Immature natural killer cell (primary cell): ENCODE data around the gene PFKFB4. TPM values are rescaled to one million over a fixed set of nuclear protein-coding genes. Genes with fewer than 3 reads are reported as not detected.

Experiments
- DNase-seq, 3 donors: peaks; one replicate each; pipeline ENCODE4 v3.0.0; 2022; ENCODE audit warnings: mixed read lengths in 1 of 3
- H3K27ac Mint-ChIP-seq, 6 donors: one replicate each; pipeline ENCODE4 v1.8.0; 2020; ENCODE audit warnings: mixed read lengths in 6 of 6, mild to moderate bottlenecking in 5 of 6, inconsistent platforms in 4 of 6, moderate library complexity in 3 of 6
- H3K27me3 Mint-ChIP-seq, 3 donors: one replicate each; pipeline ENCODE4 v1.8.0; 2020 to 2021; ENCODE audit warnings: low read depth in 3 of 3, mild to moderate bottlenecking in 3 of 3, mixed read lengths in 3 of 3, moderate library complexity in 3 of 3, inconsistent platforms in 1 of 3
- H3K36me3 Mint-ChIP-seq, 3 donors: one replicate each; pipeline ENCODE4 v1.8.0; 2020; ENCODE audit warnings: mixed read lengths in 3 of 3, inconsistent platforms in 2 of 3, mild to moderate bottlenecking in 2 of 3
- H3K4me1 Mint-ChIP-seq, 2 donors: one replicate each; pipeline ENCODE4 v1.8.0; 2020; ENCODE audit warnings: inconsistent platforms in 2 of 2, mild to moderate bottlenecking in 2 of 2, mixed read lengths in 2 of 2, moderate library complexity in 1 of 2
- H3K4me3 Mint-ChIP-seq, 5 donors: one replicate each; pipeline ENCODE4 v1.8.0; 2020; ENCODE audit warnings: mild to moderate bottlenecking in 5 of 5, mixed read lengths in 5 of 5, inconsistent platforms in 3 of 5, moderate library complexity in 3 of 5
- H3K9me3 Mint-ChIP-seq, 6 donors: one replicate each; pipeline ENCODE4 v1.8.0; 2020; ENCODE audit warnings: mild to moderate bottlenecking in 6 of 6, mixed read lengths in 6 of 6, inconsistent platforms in 4 of 6, moderate library complexity in 3 of 6
- polyA plus RNA-seq, 3 donors: library from polyadenylated mRNA; unstranded; fragments of 300-500 nt; fragmentation: Illumina TruSeq; gene quantifications; one replicate each; pipeline ENCODE4 v1.2.3, GENCODE V29; 2021

Gene PFKFB4
- polyA plus RNA-seq, 3 donors from 2014 or later: 0.17 to 0.78 TPM; not detected in 1

DNA sequence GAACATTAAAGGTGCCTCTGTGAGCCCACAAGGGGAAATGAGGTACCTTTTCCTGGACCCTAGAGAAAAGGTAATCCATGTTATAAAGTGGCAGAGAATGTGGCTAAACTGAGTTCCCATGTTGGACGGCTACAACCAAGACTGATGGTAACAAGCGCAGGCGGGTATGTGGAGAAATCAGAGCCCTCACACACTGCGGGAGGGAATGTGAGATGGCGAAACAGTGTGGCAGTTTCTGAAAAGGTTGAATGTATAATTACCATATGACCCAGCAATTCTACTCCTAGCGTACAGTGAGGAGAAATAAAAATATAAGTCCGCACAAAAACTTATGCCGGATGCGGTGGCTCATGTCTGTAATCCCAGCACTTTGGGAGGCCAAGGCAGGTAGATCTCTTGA is 28.6 kb downstream of the PFKFB4 start:
- no peak overlapping the region for H3K27ac Mint-ChIP-seq
- H3K4me3 Mint-ChIP-seq: no peak overlapping the region
- no peak for DNase-seq
- H3K9me3 Mint-ChIP-seq: peaks cover 0 to 1% (median 0%) of the 10 kb centered on the region in 6 donors
- H3K4me1 Mint-ChIP-seq: no peaks in the 10 kb centered on the region
- no peaks in the 10 kb centered on the region for H3K36me3 Mint-ChIP-seq
- H3K27me3 Mint-ChIP-seq: peaks cover 0 to 2% (median 1%) of the 10 kb centered on the region in 3 donors

DNA sequence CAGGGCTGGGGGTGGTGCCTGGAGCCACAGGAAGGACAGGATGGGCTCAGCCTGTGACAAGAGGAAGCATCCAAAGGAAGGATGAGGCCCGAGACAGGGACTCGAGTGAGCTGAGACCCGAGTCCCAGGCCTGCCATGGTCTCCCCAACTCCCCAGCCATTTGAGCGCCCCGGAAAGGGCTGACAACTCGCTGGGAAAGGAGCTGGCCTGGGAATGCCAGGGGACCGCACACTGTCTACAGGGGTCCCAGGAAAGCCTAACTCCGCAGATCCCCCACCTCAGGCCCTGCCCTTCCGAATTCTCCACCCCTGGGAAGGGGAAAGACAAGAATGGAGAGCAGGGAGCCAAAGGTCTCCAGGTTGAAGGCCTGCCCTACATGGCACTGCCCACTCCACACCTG is 31.6 kb downstream of the PFKFB4 start:
- no peak for DNase-seq
- Mint-ChIP-seq H3K27me3 (peaks cover 0 to 2% (median 0%) of the 10 kb centered on the region in 3 donors), H3K4me1 (peaks cover 2 to 3% of the 10 kb centered on the region in 2 donors), H3K9me3 (peaks cover 0 to 1% (median 0%) of the 10 kb centered on the region in 6 donors), H3K4me3 (no peak overlapping the region), H3K27ac (no peak overlapping the region), H3K36me3 (no peaks in the 10 kb centered on the region)

DNA sequence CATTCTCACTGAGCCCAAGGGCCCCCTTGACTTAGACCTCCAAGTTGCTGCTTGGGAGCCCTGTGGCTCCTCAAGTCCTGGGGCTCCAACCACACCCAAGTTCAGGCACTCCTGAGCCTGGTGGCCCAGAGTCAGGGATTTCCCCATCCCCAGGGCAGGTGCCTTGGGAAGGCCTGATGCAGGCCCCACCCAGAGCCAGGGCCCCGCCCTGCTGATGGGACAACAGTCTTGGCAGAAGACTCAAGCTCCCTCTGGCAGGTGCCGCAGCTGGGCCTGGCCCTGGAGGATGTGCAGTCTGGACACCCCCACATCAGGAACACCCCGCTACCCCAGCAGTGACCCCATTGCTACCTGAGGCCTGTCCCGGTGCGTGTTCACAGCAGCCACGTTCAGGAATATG is 35.0 kb downstream of the PFKFB4 start:
- H3K4me3 Mint-ChIP-seq: no peak overlapping the region
- H3K36me3 Mint-ChIP-seq: no peaks in the 10 kb centered on the region
- H3K4me1 Mint-ChIP-seq: peaks cover 22 to 23% of the 10 kb centered on the region in 2 donors
- no peak overlapping the region for H3K27ac Mint-ChIP-seq
- H3K9me3 Mint-ChIP-seq: no peaks in the 10 kb centered on the region
- no peak for DNase-seq
- peaks cover 0 to 1% (median 0%) of the 10 kb centered on the region in 3 donors for H3K27me3 Mint-ChIP-seq

DNA sequence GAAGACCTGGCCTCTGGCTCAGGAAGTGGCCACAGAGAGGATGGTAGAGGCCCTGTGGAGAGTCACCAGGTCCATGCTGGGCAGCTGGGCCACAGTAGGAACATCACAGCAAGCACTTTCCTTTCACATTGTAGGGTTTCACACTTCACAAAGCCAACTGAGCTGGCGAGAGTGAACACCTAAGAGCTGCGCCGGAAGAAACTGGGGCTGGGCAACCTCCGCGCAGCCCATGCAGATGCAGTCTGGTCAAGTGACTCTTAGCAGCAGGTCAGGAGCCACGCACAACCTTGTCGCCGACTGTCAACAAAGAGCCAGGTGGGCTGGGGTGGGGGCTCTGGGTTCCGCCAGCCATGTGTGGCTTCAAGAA is 37.3 kb downstream of the PFKFB4 start:
- peaks cover 0 to 1% (median 0%) of the 10 kb centered on the region in 3 donors for H3K27me3 Mint-ChIP-seq
- DNase-seq: peak; percentile 33 to 42 (median 35)
- H3K9me3 Mint-ChIP-seq: no peaks in the 10 kb centered on the region
- H3K4me1 Mint-ChIP-seq: peaks cover 26 to 27% of the 10 kb centered on the region in 2 donors
- H3K36me3 Mint-ChIP-seq: no peaks in the 10 kb centered on the region
- peak overlapping the region; percentile 53 to 80 (median 76) for H3K27ac Mint-ChIP-seq
- H3K4me3 Mint-ChIP-seq: peak overlapping the region; percentile 53 to 79 (median 75)

DNA sequence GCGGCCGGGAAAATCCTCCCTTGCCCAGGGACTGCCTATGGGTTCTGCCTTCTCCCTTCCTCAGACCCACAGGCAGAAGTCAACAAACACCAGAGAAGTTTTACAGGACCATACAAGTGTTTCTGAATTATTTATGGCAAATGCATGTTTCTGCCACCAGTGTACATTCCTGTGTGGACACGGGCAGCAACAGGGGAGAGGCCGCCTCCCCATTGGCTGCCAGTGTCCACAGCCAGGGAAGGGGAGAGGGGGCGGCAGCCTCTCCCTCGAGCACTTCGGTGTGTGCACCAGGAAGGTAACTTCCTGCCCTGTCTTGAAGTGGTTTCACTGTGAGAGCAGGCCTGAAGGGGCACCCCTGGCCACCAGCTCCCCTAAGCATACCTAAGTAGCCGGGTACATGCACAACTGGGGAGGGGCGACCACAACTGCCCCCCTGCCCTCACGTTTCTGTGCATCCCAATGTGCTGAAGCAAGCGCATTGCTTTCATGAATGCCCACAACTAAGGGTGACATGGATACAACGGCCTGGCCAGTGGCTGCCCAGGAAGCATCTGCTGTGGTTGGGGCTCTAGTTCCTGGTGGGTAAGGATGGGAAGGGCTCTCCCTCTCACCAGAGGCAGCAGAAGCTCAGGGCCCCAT is 37.8 kb downstream of the PFKFB4 start:
- peaks cover 0 to 1% (median 0%) of the 10 kb centered on the region in 3 donors for H3K27me3 Mint-ChIP-seq
- H3K4me1 Mint-ChIP-seq: peaks cover 26 to 27% of the 10 kb centered on the region in 2 donors
- no peaks in the 10 kb centered on the region for H3K36me3 Mint-ChIP-seq
- H3K9me3 Mint-ChIP-seq: no peaks in the 10 kb centered on the region
- H3K4me3 Mint-ChIP-seq: peak overlapping the region; percentile 53 to 79 (median 75)
- peak overlapping the region; percentile 53 to 80 (median 76) for H3K27ac Mint-ChIP-seq
- DNase-seq: peak in 1 of 3 donors; percentile 9

DNA sequence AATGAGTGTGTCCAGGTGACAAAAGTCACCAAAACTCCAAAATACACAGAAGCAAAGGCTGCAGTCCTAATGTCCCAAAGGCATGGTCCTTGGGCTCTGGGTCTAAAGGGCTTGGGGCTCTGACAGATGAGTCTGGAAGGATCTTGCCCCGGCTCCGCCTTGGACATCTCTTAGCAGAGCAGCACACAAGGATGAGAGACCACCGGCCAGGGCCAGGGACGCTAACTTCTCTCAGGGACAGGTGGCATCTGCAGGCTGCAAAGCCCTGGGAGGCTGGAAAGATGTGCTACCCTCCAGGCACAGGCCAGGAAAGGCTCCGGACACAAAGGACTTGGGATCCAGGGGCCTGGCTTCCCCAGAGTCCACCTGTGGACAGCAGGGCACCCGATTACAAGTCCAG is 38.5 kb downstream of the PFKFB4 start:
- peaks cover 26 to 27% of the 10 kb centered on the region in 2 donors for H3K4me1 Mint-ChIP-seq
- no peak overlapping the region for H3K4me3 Mint-ChIP-seq
- no peaks in the 10 kb centered on the region for H3K36me3 Mint-ChIP-seq
- DNase-seq: no peak
- peak overlapping the region in 2 of 6 donors; percentile 49 to 51 for H3K27ac Mint-ChIP-seq
- H3K27me3 Mint-ChIP-seq: peaks cover 0 to 1% (median 0%) of the 10 kb centered on the region in 3 donors
- H3K9me3 Mint-ChIP-seq: no peaks in the 10 kb centered on the region

DNA sequence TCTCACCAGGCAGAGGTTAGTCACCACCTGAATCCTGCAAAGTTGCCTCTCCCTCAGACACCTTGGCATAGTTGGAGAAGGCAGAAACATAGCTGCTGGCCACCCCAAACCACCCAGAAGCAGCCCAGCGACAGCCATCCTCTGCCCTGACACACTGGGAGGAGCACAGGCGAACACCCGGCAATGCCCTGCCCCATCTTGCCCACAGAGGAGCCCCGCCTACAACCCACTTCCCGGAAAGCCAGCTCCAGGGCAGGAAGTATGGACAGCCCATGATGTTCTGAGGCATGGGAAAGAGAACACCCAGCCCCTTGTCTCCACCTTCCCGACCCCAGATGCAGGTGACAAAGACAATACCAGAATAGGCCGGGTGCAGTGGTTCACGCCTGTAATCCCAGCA is 40.0 kb downstream of the PFKFB4 start:
- no peak overlapping the region for H3K27ac Mint-ChIP-seq
- H3K4me3 Mint-ChIP-seq: no peak overlapping the region
- H3K36me3 Mint-ChIP-seq: no peaks in the 10 kb centered on the region
- no peak for DNase-seq
- no peaks in the 10 kb centered on the region for H3K9me3 Mint-ChIP-seq
- peaks cover 26 to 27% of the 10 kb centered on the region in 2 donors for H3K4me1 Mint-ChIP-seq
- peaks cover 0 to 1% (median 0%) of the 10 kb centered on the region in 3 donors for H3K27me3 Mint-ChIP-seq

DNA sequence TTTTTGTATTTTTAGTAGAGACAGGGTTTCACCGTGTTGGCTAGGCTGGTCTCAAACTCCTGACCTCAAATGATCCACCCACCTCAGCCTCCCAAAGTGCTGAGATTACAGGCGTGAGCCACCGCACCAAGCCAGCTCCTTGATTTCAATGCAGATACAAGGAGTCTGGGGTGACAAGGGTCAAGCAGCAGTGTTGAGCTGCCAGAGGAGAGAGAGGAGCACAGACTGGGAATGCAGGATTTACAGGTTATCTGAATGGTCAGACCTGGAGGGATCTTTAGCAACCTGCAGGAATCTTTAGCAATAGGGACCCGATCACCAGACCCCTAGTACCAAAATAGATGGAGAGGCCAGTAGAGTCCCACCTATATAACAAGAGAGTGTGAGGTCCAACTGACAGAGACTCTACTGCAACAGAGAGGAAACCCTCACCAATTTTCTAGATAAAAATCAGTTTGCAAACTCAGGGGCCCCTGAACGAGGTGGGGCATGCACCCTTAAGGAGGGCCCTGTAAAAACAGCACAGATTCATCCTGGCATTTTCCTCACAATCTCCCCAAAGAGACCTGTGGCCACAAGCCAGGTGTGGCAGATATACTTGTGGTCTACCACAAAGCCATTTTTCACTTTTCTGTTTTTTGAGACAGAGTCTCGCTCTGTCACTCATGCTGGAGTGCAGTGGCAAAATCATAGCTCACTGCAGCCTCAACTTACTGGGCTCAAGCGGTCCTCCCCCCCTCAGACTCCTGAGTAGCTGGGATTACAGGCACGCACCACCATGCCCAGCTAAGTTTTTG is 42.0 kb downstream of the PFKFB4 start:
- no peak for DNase-seq
- H3K27ac Mint-ChIP-seq: no peak overlapping the region
- peaks cover 0 to 1% (median 0%) of the 10 kb centered on the region in 3 donors for H3K27me3 Mint-ChIP-seq
- peaks cover 19 to 21% of the 10 kb centered on the region in 2 donors for H3K4me1 Mint-ChIP-seq
- H3K4me3 Mint-ChIP-seq: peak overlapping the region in 1 of 5 donors; percentile 59
- H3K36me3 Mint-ChIP-seq: no peaks in the 10 kb centered on the region
- no peaks in the 10 kb centered on the region for H3K9me3 Mint-ChIP-seq

DNA sequence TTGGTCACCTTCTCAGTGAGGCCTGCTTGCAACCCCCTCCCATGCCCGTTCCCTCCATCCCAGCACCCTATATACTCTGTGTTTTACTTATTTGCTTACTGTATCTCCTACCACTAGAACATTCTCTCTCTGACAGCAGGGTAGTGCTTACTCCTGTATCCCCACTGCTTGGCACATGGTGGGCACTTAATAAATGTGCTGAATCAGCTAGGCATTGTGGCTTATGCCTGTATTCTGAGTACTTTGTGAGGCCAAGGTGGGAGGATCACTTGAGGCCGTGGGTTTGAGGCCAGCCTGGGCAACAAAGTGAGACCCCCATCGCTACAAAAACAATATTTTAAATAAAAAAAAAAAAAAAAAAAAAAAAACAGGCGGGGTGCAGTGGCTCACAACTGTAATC is 45.1 kb downstream of the PFKFB4 start:
- Mint-ChIP-seq H3K4me3 (no peak overlapping the region), H3K27ac (no peak overlapping the region), H3K27me3 (peaks cover 0 to 2% (median 0%) of the 10 kb centered on the region in 3 donors), H3K9me3 (no peaks in the 10 kb centered on the region), H3K4me1 (peaks cover 10 to 13% of the 10 kb centered on the region in 2 donors), H3K36me3 (no peaks in the 10 kb centered on the region)
- DNase-seq: no peak

DNA sequence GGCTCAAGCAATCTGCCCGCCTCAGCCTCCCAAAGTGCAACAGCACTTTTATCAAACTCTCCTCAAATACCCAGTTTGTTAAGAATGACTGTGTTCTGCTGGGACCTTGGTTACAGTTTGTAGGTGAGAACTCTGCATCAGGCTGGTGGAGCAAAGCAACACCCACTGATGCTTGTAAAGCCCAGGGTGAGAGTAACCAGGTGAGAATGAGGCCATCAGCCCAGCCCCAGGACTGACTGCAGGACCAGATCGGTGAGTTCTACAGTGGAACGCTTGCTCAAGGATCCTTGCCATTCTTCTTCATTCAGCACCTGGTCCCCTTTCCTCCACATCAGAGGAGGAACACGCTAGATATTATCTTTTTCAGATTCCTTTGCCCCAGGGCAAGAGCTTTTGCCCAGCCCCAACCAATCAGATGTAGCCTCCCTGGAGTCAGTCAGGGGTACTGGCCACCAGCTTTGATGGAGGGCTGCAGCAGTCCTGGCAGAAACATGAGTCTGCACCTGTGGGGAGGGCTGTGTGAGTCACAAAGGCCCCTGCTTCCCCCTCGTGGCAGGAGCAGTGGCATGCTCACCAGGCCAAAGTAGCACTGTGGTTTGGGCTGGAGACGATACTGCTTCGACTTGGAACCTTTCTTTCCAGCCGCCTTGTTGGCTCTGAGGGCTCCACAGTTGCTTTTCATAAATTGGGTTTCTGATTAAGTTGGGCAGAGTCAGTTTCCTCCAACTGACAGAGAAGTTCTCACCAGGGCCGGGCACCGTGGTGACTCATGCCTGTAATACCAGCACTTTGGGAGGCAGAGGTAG is 49.1 kb downstream of the PFKFB4 start:
- DNase-seq: peak; percentile 63 to 75 (median 68)
- peaks cover 28 to 29% of the 10 kb centered on the region in 2 donors for H3K4me1 Mint-ChIP-seq
- H3K9me3 Mint-ChIP-seq: no peaks in the 10 kb centered on the region
- H3K27me3 Mint-ChIP-seq: peaks cover 0 to 3% (median 2%) of the 10 kb centered on the region in 3 donors
- peak overlapping the region in 2 of 5 donors; percentile 9 to 19 for H3K4me3 Mint-ChIP-seq
- H3K36me3 Mint-ChIP-seq: no peaks in the 10 kb centered on the region
- peak overlapping the region in 5 of 6 donors; percentile 28 to 70 (median 48) for H3K27ac Mint-ChIP-seq

DNA sequence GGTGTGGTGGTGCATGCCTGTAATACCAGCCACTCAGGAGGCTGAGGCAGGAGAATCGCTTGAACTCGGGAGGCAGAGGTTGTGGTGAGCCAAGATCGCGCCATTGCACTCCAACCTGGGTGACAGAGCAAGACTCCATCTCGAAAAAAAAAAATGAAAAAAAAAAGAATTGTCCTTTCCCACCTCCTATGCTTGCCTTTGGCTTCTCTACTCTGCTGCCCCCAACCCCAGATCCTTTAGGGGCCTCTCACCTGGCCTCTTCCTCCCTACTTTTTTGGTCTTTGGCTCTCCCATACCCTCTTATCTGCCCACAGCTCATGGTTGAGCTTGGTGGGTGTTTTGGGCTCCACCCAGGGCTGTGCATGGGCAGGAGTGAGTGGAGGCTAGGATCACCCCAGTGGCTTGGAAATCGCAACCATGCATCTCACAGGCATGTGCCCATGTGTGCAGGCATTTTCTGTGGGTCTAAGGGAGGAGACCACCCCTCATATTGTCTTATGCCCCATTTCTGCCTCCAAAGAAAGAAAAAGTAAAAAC is 50.6 kb downstream of the PFKFB4 start:
- Mint-ChIP-seq H3K4me1 (peaks cover 38 to 40% of the 10 kb centered on the region in 2 donors), H3K27me3 (peaks cover 0 to 3% (median 2%) of the 10 kb centered on the region in 3 donors)

DNA sequence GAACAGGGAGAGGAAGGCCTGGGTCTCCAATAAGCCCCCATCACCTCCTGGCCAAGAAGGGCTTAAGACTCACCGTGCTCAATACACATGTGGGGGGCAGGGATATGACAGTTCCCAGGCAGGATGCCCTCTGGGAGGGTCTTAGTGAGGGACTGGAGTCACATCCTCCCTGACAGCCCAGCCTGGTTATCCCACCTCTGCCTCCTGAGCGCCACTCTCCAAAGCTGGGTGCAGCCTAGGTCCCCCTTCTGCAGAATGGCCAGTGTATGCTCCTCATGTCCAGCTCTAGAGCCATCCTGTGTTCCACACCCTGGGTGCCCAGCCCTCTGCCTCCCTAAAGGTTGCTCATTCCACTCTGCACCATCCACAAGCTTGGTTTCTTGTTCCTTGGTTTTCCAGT is 51.5 kb downstream of the PFKFB4 start:
- Mint-ChIP-seq H3K27ac (peak overlapping the region in 5 of 6 donors; percentile 34 to 86 (median 51)), H3K4me1 (peaks cover 39 to 42% of the 10 kb centered on the region in 2 donors), H3K4me3 (peak overlapping the region; percentile 75 to 84 (median 80)), H3K9me3 (no peaks in the 10 kb centered on the region), H3K27me3 (peaks cover 0 to 4% (median 3%) of the 10 kb centered on the region in 3 donors), H3K36me3 (peaks cover 0 to 2% (median 0%) of the 10 kb centered on the region in 3 donors)
- DNase-seq: no peak

More for the DNA sequence above, 50.6 kb downstream of the PFKFB4 start:
- no peak for DNase-seq
- Mint-ChIP-seq H3K4me3 (peak overlapping the region in 3 of 5 donors; percentile 13 to 42 (median 17)), H3K27ac (peak overlapping the region in 2 of 6 donors; percentile 20 to 23), H3K36me3 (no peaks in the 10 kb centered on the region), H3K9me3 (no peaks in the 10 kb centered on the region)
